ENCODE measurements around the gene ENTPD6. TPM values are rescaled to one million over a fixed set of nuclear protein-coding genes. Genes with fewer than 3 reads are reported as not detected.
"Not testable (repeated sequence)": the region's sequence is repeated elsewhere in the genome, so short reads cannot be mapped to it uniquely, and the experiment has no call there.

The ENTPD6 gene
- total RNA-seq, 1 experiment from 2014 or later: 56.3 TPM

DNA sequence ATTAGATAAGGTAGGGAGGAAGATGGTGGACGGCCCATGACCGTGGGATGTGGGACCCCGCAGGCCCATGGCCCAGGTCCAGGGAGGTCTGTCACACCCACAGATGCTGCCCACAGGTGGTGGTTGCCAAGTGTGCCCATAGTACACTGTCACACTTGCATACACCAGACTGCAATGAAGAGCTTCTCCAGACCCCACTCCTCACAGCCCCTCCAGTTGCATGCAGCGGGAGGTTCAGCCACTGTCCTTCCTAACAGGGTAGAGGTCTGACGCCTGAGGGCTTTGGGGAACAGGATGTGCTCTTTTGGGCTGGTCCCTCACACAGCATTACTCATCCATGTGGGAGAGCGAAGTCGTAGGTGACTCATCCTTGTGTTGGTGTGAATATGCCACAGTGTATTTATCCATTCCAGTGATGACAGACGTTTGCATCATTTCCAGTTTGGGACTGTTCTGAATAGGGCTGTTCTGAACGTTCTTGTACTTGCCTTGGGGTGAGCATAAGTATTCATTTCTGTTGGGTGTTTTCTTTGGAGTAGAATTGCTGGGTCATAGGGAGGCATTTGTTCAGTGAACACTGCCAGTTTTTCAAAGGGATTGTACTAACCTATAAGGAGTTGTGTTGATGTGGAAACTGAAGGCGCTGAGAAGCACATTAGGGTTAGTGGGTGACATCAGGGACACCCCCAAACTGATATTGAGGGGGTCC lies 42.3 kb downstream of the ENTPD6 start:
- peak; percentile 60 for DNase-seq
- H3K36me3 Mint-ChIP-seq (ENCODE audit: insufficient read depth, unreplicated experiment): peaks cover 25% of the 10 kb centered on the region
- TF ChIP-seq, protein P1, sequence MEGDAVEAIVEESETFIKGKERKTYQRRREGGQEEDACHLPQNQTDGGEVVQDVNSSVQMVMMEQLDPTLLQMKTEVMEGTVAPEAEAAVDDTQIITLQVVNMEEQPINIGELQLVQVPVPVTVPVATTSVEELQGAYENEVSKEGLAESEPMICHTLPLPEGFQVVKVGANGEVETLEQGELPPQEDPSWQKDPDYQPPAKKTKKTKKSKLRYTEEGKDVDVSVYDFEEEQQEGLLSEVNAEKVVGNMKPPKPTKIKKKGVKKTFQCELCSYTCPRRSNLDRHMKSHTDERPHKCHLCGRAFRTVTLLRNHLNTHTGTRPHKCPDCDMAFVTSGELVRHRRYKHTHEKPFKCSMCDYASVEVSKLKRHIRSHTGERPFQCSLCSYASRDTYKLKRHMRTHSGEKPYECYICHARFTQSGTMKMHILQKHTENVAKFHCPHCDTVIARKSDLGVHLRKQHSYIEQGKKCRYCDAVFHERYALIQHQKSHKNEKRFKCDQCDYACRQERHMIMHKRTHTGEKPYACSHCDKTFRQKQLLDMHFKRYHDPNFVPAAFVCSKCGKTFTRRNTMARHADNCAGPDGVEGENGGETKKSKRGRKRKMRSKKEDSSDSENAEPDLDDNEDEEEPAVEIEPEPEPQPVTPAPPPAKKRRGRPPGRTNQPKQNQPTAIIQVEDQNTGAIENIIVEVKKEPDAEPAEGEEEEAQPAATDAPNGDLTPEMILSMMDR (IDR thresholded peaks at IDR 0.05; ENCODE audit: unreplicated experiment): no peak
- no TSS peak for BruUV-seq (replicated peaks)
- peak overlapping the region; percentile 51 for H3K4me3 Mint-ChIP-seq (ENCODE audit: low read depth, unreplicated experiment)
- peak overlapping the region; percentile 100 for H3K27ac Mint-ChIP-seq (ENCODE audit: unreplicated experiment)
- H3K27me3 Mint-ChIP-seq (ENCODE audit: unreplicated experiment): no peaks in the 10 kb centered on the region
- intact Hi-C loops (cut with micrococcal nuclease; ENCODE audit: unreplicated experiment): no loop called here
- peaks cover 24% of the 10 kb centered on the region for H3K4me1 Mint-ChIP-seq (ENCODE audit: low read depth, unreplicated experiment)
- no peaks in the 10 kb centered on the region for H3K9me3 Mint-ChIP-seq (ENCODE audit: low read depth, unreplicated experiment)
- CTCF ChIA-PET: no interaction called here

- intact Hi-C loops (cut with micrococcal nuclease; ENCODE audit: unreplicated experiment): no loop called here
- TF ChIP-seq, protein P1 (IDR thresholded peaks at IDR 0.05; ENCODE audit: unreplicated experiment): no peak
- H3K27ac Mint-ChIP-seq (ENCODE audit: unreplicated experiment): peak overlapping the region; percentile 100
- peaks cover 24% of the 10 kb centered on the region for H3K4me1 Mint-ChIP-seq (ENCODE audit: low read depth, unreplicated experiment)
- H3K4me3 Mint-ChIP-seq (ENCODE audit: low read depth, unreplicated experiment): peak overlapping the region; percentile 51
- H3K9me3 Mint-ChIP-seq (ENCODE audit: low read depth, unreplicated experiment): no peaks in the 10 kb centered on the region
- BruUV-seq (replicated peaks): TSS peak; percentile 80
- CTCF ChIA-PET: no interaction called here
- no peak for DNase-seq
- H3K27me3 Mint-ChIP-seq (ENCODE audit: unreplicated experiment): no peaks in the 10 kb centered on the region
- peaks cover 21% of the 10 kb centered on the region for H3K36me3 Mint-ChIP-seq (ENCODE audit: insufficient read depth, unreplicated experiment)
These were observed 43.0 kb downstream of the ENTPD6 start for GRCh38 chr20:25238319-25239037.

DNA sequence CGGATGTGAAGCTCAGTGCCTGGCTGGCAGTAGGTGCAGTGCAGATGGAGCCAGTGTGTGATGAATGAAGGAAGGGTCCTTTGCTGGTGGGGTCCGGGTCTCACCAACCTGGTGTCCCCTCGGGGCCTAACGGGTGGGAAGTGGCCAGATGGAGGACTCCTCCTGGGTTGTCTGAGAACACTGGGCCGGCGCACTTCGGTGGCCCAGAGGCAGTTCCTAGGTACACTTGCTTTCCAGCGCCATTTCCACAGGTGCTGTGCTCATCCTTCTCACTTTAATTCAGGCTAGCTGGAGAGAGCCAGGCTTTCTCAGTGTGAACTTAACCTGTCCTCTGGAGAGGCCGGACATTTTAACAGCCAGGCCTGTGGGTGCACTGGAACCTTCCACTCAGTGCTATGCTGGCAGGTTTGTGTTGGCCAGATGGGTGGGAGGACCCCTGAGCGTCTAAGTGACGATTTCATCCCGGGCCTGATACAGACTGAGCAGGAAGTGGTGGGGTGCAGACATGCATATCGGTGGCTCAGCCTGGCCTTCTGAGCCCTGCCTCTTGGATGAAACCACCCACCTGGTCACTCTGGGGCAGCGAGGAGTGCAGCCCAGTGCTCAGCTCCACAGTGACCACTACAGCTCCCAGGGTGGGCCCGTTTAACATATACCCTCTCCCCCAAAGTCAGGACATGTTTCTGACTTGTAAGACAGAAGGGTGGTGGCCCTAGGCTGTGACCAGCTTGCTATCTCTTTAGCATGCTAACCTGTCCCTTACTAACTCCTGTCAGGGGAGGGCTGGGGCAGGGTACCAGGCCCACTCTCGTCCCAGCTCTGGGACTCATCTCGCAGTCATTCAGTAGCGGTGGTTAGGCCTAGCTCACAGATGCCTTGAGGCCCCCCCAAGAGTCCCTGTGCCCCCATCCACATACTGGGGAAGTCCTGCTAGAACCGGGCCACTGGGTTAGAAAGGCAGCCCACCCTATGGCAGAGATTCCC lies 44.2 kb downstream of the ENTPD6 start:
- Mint-ChIP-seq H3K4me1 (ENCODE audit: low read depth, unreplicated experiment) (peaks cover 21% of the 10 kb centered on the region), H3K4me3 (ENCODE audit: low read depth, unreplicated experiment) (no peak overlapping the region), H3K9me3 (ENCODE audit: low read depth, unreplicated experiment) (no peaks in the 10 kb centered on the region), H3K36me3 (ENCODE audit: insufficient read depth, unreplicated experiment) (peaks cover 16% of the 10 kb centered on the region), H3K27me3 (ENCODE audit: unreplicated experiment) (no peaks in the 10 kb centered on the region), H3K27ac (ENCODE audit: unreplicated experiment) (peak overlapping the region; percentile 100)
- CTCF ChIA-PET: no interaction called here
- TF ChIP-seq, protein P1 (IDR thresholded peaks at IDR 0.05; ENCODE audit: unreplicated experiment): no peak
- no TSS peak for BruUV-seq (replicated peaks)
- intact Hi-C loops (cut with micrococcal nuclease; ENCODE audit: unreplicated experiment): no loop called here
- DNase-seq: no peak

DNA sequence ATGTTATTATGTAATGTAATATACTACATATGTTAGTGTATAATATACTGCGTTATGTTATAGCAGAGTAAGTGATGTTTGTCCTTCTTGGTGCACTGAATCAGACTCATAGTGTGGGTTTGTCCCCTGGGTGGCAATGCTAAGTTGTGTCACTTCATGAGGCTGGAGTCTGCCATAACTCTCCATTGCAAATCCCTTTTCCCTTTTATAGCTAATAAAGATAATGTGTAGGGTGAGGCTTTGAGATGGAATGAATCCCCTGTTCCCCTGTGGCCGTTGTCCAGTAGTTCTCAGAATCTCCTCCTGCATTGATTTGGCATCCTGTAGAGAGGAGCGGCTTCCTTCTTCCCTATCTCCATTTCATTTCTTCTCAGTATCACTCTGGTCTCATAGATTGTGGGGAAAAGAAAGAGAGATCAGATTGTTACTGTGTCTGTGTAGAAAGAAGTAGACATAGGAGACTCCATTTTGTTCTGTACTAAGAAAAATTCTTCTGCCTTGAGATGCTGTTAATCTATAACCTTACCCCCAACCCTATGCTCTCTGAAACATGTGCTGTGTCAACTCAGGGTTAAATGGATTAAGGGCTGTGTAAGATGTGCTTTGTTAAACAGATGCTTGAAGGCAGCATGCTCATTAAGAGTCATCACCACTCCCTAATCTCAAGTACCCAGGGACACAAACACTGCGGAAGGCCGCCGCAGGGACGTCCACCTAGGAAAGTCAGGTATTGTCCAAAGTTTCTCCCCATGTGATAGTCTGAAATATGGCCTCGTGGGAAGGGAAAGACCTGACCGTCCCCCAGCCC lies 45.5 kb downstream of the ENTPD6 start:
- DNase-seq; H3K9me3 Mint-ChIP-seq (ENCODE audit: low read depth, unreplicated experiment); H3K27me3 Mint-ChIP-seq (ENCODE audit: unreplicated experiment); intact Hi-C loops (cut with micrococcal nuclease; ENCODE audit: unreplicated experiment); CTCF ChIA-PET; BruUV-seq (replicated peaks): not testable (repeated sequence)
- Mint-ChIP-seq H3K27ac (ENCODE audit: unreplicated experiment) (peak overlapping the region; percentile 87), H3K4me1 (ENCODE audit: low read depth, unreplicated experiment) (peaks cover 26% of the 10 kb centered on the region), H3K4me3 (ENCODE audit: low read depth, unreplicated experiment) (peak overlapping the region; percentile 36), H3K36me3 (ENCODE audit: insufficient read depth, unreplicated experiment) (peaks cover 15% of the 10 kb centered on the region)

GRCh38 chr20:25241659-25241955 lies 46.1 kb downstream of the ENTPD6 start:
- H3K27me3 Mint-ChIP-seq (ENCODE audit: unreplicated experiment); H3K9me3 Mint-ChIP-seq (ENCODE audit: low read depth, unreplicated experiment); CTCF ChIA-PET; intact Hi-C loops (cut with micrococcal nuclease; ENCODE audit: unreplicated experiment); DNase-seq; BruUV-seq (replicated peaks): not testable (repeated sequence)
- Mint-ChIP-seq H3K36me3 (ENCODE audit: insufficient read depth, unreplicated experiment) (peaks cover 20% of the 10 kb centered on the region), H3K4me3 (ENCODE audit: low read depth, unreplicated experiment) (peak overlapping the region; percentile 36), H3K4me1 (ENCODE audit: low read depth, unreplicated experiment) (peaks cover 26% of the 10 kb centered on the region), H3K27ac (ENCODE audit: unreplicated experiment) (peak overlapping the region; percentile 87)
